HG02884 (cell line): ENCODE measurements around the gene SLC37A2.
"Not testable (repeated sequence)": the region's sequence is repeated elsewhere in the genome, so short reads cannot be mapped to it uniquely, and the experiment has no call there.

Experiments used
- ATAC-seq: cut with Tn5 transposase; IDR thresholded peaks from one replicate; pipeline ENCODE4 v1.9.1; 2021; ENCODE audit warnings: mild to moderate bottlenecking, moderate library complexity; ENCODE audit not compliant: unreplicated experiment

SLC37A2 gene

GRCh38 chr11:125082611-125083311, 19.7 kb downstream of the SLC37A2 start:
- no peak for ATAC-seq

- ATAC-seq, result no peak
Measured at GRCh38 chr11:125083312-125084056, 20.4 kb downstream of the SLC37A2 start.

DNA sequence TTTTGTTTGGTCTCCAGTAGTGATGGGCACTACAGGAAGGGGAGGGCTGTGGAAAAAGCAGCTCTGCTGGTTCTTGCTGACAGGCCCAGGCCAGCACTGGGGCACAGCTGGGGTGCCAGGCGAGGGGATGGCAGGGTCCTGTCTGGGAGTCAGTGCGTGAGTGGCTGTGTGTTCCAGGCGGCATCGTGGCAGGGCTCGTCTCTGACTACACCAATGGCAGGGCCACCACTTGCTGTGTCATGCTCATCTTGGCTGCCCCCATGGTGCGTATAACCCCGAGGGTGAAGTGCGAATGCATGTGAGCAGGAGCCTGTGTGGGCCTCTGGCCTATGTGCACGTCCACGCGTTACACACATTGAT, 20.9 kb downstream of the SLC37A2 start:
- no peak for ATAC-seq

GRCh38 chr11:125084761-125085231, 21.7 kb downstream of the SLC37A2 start:
- no peak for ATAC-seq

DNA sequence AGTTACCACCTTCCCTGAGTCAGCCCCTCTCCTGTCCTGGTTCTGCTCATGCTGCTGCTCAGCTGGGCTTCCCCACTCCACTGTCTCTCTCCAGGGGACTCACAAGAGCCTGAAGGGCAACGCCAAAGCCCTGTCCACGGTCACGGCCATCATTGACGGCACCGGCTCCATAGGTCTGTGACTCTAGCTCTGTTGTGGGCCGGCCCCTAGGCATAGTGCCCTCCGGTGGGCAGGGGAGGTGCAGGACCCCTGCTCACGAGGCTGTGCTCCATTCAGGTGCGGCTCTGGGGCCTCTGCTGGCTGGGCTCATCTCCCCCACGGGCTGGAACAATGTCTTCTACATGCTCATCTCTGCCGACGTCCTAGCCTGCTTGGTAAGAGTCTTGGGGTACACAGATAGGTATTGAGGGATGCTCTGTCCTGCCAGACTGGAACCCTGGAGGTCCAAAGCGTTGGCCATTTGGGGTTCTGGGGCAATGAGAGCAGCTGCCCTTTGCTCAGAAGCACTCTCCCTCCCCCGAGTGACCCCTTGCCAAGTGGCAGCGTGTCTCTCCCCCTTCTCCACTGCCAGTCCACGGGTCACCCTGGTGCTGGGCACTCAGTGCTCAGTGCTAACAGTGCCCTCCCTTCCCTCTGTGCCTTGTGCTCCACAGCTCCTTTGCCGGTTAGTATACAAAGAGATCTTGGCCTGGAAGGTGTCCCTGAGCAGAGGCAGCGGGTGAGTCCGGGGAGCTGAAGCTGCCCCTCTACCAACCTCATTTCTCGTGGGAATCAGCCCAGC, 22.4 kb downstream of the SLC37A2 start:
- no peak for ATAC-seq

DNA sequence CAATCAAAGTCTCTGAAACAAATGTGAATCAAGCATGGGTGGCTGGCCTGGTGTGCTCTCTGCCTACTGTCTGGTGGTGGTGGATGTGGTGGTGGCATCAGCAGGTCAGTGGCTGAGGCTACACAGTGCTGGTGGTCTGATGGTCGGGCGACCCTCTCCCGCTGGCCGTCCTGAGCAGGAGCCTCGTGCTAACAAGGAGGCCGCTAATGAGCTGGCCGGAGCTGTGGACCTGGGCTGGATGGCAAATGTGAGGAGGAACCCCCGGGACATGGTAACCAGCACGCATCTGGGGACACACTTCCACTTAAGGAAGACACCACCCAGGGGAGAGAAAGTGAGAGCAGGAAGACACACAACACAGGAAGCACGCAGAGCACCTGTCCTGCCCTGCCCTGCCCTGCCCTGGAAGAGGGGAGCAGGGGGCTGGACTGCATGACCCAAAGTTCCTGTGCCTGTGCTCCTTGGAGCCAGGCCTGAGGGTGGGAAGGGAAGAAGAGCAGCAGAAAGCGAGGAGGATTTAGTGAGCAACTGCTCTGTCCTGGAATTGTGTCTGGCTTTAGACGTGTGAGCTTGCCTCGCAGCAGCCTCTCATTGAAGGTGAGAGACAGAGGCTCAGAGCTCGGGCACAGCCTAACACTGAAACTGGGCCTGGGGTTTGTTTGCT, 23.7 kb downstream of the SLC37A2 start:
- no peak for ATAC-seq

DNA sequence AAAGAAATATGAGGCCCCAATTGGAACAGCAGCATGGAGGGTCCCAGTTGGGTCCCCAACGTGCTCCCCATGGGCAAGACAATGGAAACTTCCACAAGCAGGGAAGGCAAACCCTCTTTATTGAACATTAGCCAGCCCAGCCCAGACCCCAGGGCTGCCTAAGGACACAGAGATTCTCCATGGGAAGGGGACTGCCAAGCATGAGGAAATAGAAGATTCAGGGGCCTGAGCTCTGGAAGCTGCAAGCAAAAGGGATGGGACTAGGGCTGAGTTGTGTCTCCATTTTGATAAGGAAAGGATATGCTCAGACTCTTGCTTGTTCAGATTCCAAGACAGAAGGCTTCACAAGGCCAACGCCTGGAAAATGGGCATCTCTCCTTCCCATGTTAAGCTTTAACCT, 25.0 kb downstream of the SLC37A2 start:
- ATAC-seq, result no peak

- ATAC-seq, result no peak
Measured at GRCh38 chr11:125088576-125089455, 25.7 kb downstream of the SLC37A2 start.

DNA sequence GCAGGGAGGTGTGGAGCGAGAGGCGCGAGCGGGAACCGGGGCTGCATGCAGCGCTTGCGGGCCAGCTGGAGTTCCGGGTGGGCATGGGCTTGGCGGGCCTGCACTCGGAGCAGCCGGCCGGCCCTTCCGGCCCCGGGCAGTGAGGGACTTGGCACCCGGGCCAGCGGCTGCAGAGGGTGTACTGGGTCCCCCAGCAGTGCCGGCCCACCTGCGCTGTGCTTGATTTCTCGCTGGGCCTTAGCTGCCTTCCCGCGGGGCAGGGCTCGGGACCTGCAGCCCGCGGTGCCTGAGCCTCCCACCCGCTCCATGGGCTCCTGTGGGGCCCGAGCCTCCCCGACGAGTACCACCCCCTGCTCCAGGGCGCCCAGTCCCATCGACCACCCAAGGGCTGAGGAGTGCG, 26.4 kb downstream of the SLC37A2 start:
- ATAC-seq, result not testable (repeated sequence)

DNA sequence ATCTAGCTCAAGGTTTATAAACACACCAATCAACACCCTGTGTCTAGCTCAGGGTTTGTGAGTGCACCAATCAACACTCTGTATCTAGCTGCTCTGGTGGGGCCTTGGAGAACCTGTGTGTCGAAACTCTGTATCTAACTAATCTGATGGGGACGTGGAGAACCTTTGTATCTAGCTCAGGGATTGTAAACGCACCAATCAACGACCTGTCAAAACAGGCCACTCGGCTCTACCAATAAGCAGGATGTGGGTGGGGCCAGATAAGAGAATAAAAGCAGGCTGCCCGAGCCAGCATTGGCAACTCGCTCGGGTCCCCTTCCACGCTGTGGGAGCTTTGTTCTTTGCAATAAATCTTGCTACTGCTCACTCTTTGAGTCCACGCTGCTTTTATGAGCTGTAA, 27.0 kb downstream of the SLC37A2 start:
- not testable (repeated sequence) for ATAC-seq

DNA sequence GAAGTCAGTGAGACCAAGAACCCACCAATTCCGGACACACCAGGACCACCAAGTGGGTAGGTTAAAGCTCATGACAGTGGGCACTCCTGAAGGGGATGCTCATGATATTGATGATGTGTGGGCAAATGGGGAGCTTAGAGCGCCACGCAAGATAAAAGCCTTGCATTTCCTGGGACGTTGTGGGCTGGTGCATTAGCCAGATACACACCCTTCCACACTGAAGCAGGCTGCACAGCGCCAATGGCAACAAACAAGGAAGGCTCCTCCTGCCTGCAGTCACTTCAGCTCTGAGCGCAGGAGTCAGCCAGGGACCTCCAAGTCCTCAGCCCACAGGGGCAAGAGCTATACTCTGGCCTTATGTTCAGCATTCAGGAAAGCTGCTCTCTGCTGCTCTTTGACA, 27.7 kb downstream of the SLC37A2 start:
- no peak for ATAC-seq

DNA sequence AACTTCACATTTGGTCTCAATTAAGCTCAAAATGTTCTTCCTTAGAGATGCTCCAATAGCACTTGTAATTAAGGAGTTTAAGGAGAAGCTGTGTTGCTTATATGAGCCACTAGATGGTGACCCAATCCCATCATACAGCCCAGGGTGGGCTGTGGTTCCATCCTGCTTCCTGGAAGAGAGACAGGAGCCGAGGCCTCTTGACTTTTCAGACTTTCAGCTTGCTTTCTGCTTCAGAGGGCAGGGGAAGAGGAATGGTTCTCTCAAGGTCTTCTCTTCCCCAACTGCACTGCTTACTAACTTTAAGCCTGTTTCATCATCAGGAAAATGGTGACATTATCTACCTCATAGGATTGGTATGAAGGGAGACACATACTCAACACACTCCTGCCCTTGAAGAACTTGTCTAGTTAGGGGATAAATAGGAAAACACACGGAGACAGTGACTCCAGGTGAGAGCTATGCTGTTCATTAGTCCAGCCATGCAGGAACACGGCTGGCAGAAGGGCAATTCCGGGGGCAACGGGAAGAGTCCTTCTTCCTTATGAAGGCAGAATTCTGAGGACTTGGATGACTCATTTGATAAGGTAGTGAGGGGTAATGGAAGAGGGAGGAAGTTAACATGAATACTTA, 28.3 kb downstream of the SLC37A2 start:
- no peak for ATAC-seq

- no peak for ATAC-seq
Measured at GRCh38 chr11:125091877-125092664, 29.0 kb downstream of the SLC37A2 start.

- no peak for ATAC-seq
Measured at GRCh38 chr11:125092669-125093068, 29.6 kb downstream of the SLC37A2 start.

- no peak for ATAC-seq
Measured at GRCh38 chr11:125093502-125093901, 30.4 kb downstream of the SLC37A2 start.

DNA sequence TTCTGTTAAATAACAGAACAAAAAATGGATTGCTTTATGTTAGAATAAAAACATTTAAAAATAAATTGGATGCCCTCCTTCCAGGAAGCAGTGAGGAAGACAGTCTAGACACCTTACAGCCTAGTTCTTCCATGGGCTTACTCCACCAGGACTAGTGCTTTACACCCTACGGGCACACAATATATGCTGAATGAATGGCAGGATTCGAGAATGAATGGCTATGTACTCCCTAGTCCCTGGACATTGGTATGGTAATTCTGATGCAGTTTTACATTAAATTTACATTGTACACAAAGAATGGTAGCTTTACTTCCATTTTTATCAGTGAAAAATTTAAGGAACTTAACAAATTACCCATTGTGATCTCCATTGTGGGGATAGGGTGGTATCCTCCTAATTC, 31.6 kb downstream of the SLC37A2 start:
- no peak for ATAC-seq

DNA sequence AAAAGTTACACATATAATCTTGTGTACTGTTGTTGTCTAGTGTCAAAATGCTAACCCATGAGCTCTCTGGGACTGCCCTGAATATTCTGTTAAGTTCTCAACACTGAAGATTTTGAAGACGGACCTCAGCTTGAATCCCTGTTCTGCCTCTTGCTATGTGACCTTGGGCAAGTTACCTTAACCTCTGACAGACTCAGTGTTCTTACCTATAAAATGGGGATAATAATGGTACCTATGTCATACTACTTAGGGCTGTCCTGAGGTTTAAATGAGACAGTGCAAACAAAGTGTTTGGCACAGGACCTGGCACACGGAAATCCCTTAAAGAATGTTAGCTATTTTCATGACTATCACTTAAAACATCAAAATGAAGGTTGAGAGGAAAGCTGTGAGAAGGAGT, 37.0 kb downstream of the SLC37A2 start:
- no peak for ATAC-seq

DNA sequence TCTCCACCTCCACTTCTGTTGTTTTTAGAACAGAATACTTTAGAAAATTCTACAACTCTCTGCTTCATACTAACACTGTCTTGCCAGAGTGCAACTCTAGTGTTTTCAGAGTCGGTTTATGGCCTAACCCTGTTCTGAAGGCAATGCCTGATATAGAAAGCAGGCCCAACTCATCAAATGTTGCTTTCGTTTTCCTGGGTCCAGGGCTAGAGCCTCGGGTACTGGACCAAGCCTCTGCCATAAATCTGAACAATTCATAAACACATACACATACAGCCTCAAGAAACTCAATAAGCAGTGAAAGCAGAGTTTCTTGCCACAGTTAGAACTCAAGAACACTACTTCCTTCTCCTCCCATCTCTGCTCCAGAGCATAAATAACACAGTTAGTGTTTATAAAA, 38.5 kb downstream of the SLC37A2 start:
- no peak for ATAC-seq

GRCh38 chr11:125102025-125102424, 38.9 kb downstream of the SLC37A2 start:
- no peak for ATAC-seq
